Liver (tissue), 3 donors: ENCODE results near the gene DNAH3.

ENCODE experiments used
- EGR1 ChIP-seq, 2 donors: IDR thresholded peaks; 2 replicates each; pipeline ENCODE4 v1.6.1; 2016 to 2018; ENCODE audit warnings: antibody characterized with exemption in 2 of 2, low read depth in 2 of 2
- GABPA ChIP-seq, 2 donors: IDR thresholded peaks in 1 of 2; conservative IDR thresholded peaks in 1 of 2; 2 replicates each; pipeline ENCODE4 v1.6.1; 2016; ENCODE audit warnings: antibody characterized with exemption in 2 of 2, mild to moderate bottlenecking in 1 of 2, moderate library complexity in 1 of 2
- RAD21 ChIP-seq, 2 donors: IDR thresholded peaks; 2 replicates each; pipeline ENCODE4 v1.6.1; 2016; ENCODE audit warnings: antibody characterized with exemption in 2 of 2, mild to moderate bottlenecking in 2 of 2
- RXRA ChIP-seq, 2 donors: IDR thresholded peaks; 2 replicates each; pipeline ENCODE4 v1.6.1; 2017 to 2018; ENCODE audit warnings: antibody characterized with exemption in 2 of 2, mild to moderate bottlenecking in 1 of 2
- SP1 ChIP-seq: IDR thresholded peaks from 2 replicates; pipeline ENCODE4 v1.6.1; 2018; ENCODE audit warnings: antibody characterized with exemption, mild to moderate bottlenecking
- TAF1 ChIP-seq: conservative IDR thresholded peaks from 2 replicates; pipeline ENCODE4 v1.6.1; 2016; ENCODE audit warnings: antibody characterized with exemption, mild to moderate bottlenecking
- YY1 ChIP-seq: IDR thresholded peaks from 2 replicates; pipeline ENCODE4 v1.6.1; 2016; ENCODE audit warnings: antibody characterized with exemption, mild to moderate bottlenecking
- TF ChIP-seq, protein P1 (sequence below): IDR thresholded peaks from 2 replicates; pipeline ENCODE4 v1.6.1; 2016; ENCODE audit warnings: antibody characterized with exemption
- TF ChIP-seq, protein P2 (sequence below): fragments of 150-350 bp; IDR thresholded peaks from 2 replicates; pipeline ENCODE4 v1.5.1; 2017; ENCODE audit warnings: improper control_type of control experiment, low read depth, low read length; ENCODE audit not compliant: missing input control
- TF ChIP-seq, protein P3 (sequence below): IDR thresholded peaks from 2 replicates; pipeline ENCODE4 v1.6.1; 2016; ENCODE audit warnings: antibody characterized with exemption, mild to moderate bottlenecking
- TF ChIP-seq, protein P4 (sequence below): IDR thresholded peaks from 2 replicates; pipeline ENCODE4 v1.6.1; 2016; ENCODE audit warnings: antibody characterized with exemption
- donor health status: healthy.
- donor health status: healthy.

DNA sequence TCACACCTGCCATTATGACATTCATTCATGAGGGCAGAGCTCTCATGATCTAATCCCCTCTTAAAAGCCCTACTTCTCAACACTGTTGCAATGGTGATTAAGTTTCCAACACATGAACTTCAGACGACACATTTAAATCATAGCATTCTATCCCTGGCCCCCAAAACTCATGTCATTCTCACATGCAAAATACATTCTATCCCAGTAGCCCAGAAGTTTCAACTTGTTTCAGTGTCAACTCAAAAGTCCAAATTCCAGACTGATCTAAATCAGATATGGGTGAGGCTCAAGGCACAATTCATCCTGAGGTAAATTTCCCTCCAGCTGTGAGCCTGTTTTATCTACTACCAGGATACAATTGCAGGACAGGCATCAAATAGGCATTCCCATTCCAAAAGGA lies 224.9 kb downstream of the DNAH3 start:
- TF ChIP-seq, protein P1, sequence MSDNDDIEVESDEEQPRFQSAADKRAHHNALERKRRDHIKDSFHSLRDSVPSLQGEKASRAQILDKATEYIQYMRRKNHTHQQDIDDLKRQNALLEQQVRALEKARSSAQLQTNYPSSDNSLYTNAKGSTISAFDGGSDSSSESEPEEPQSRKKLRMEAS, result no peak
- TF ChIP-seq YY1 (no peak), EGR1 (IDR thresholded peaks at IDR 0.05; ENCODE audit: low read depth in 2 of 2) (no peak), GABPA (IDR thresholded peaks at IDR 0.05 in 1 of 2, conservative IDR thresholded peaks at IDR 0.05 in 1 of 2) (no peak), RXRA (IDR thresholded peaks at IDR 0.05) (no peak), TAF1 (no peak), RAD21 (IDR thresholded peaks at IDR 0.05) (no peak), SP1 (no peak)
- TF ChIP-seq, protein P2, sequence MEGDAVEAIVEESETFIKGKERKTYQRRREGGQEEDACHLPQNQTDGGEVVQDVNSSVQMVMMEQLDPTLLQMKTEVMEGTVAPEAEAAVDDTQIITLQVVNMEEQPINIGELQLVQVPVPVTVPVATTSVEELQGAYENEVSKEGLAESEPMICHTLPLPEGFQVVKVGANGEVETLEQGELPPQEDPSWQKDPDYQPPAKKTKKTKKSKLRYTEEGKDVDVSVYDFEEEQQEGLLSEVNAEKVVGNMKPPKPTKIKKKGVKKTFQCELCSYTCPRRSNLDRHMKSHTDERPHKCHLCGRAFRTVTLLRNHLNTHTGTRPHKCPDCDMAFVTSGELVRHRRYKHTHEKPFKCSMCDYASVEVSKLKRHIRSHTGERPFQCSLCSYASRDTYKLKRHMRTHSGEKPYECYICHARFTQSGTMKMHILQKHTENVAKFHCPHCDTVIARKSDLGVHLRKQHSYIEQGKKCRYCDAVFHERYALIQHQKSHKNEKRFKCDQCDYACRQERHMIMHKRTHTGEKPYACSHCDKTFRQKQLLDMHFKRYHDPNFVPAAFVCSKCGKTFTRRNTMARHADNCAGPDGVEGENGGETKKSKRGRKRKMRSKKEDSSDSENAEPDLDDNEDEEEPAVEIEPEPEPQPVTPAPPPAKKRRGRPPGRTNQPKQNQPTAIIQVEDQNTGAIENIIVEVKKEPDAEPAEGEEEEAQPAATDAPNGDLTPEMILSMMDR, result no peak
- TF ChIP-seq, protein P3, sequence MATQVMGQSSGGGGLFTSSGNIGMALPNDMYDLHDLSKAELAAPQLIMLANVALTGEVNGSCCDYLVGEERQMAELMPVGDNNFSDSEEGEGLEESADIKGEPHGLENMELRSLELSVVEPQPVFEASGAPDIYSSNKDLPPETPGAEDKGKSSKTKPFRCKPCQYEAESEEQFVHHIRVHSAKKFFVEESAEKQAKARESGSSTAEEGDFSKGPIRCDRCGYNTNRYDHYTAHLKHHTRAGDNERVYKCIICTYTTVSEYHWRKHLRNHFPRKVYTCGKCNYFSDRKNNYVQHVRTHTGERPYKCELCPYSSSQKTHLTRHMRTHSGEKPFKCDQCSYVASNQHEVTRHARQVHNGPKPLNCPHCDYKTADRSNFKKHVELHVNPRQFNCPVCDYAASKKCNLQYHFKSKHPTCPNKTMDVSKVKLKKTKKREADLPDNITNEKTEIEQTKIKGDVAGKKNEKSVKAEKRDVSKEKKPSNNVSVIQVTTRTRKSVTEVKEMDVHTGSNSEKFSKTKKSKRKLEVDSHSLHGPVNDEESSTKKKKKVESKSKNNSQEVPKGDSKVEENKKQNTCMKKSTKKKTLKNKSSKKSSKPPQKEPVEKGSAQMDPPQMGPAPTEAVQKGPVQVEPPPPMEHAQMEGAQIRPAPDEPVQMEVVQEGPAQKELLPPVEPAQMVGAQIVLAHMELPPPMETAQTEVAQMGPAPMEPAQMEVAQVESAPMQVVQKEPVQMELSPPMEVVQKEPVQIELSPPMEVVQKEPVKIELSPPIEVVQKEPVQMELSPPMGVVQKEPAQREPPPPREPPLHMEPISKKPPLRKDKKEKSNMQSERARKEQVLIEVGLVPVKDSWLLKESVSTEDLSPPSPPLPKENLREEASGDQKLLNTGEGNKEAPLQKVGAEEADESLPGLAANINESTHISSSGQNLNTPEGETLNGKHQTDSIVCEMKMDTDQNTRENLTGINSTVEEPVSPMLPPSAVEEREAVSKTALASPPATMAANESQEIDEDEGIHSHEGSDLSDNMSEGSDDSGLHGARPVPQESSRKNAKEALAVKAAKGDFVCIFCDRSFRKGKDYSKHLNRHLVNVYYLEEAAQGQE, result no peak
- TF ChIP-seq, protein P4, sequence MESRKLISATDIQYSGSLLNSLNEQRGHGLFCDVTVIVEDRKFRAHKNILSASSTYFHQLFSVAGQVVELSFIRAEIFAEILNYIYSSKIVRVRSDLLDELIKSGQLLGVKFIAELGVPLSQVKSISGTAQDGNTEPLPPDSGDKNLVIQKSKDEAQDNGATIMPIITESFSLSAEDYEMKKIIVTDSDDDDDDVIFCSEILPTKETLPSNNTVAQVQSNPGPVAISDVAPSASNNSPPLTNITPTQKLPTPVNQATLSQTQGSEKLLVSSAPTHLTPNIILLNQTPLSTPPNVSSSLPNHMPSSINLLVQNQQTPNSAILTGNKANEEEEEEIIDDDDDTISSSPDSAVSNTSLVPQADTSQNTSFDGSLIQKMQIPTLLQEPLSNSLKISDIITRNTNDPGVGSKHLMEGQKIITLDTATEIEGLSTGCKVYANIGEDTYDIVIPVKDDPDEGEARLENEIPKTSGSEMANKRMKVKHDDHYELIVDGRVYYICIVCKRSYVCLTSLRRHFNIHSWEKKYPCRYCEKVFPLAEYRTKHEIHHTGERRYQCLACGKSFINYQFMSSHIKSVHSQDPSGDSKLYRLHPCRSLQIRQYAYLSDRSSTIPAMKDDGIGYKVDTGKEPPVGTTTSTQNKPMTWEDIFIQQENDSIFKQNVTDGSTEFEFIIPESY, result no peak
